Bronchial epithelial cell (primary cell): ENCODE data around the gene TENM3. TPM values are rescaled to one million over a fixed set of nuclear protein-coding genes. Genes with fewer than 3 reads are reported as not detected.

ENCODE experiments used
- DNase-seq: peaks from one replicate; pipeline ENCODE4 v3.0.0-alpha.2; 2010; ENCODE audit warnings: low read depth
- FAIRE-seq: peaks from 2 replicates; lab custom pipeline; 2011; peaks lifted over from hg19 to GRCh38; lab: Jason Lieb, UNC
- H3K27me3 ChIP-seq: 2 replicates; pipeline ENCODE4 v1.5.1; 2011; ENCODE audit warnings: low read length; ENCODE audit not compliant: control insufficient read depth, insufficient read depth
- H3K36me3 ChIP-seq: 2 replicates; pipeline ENCODE4 v1.5.1; 2011; ENCODE audit warnings: low read length; ENCODE audit not compliant: control insufficient read depth, insufficient read depth
- H3K4me3 ChIP-seq: 2 replicates; pipeline ENCODE4 v1.5.1; 2011; ENCODE audit warnings: mild to moderate bottlenecking, low read depth, low read length, control low read depth
- total RNA-seq: library from RNA; depleted of rRNA; stranded (reverse); fragments of >200 nt; gene quantifications from 2 replicates; pipeline ENCODE4 v1.2.1, GENCODE V29; 2014
- TF ChIP-seq, protein P1 (sequence below): IDR thresholded peaks from 2 replicates; pipeline ENCODE4 v1.5.1; 2011; ENCODE audit warnings: mild to moderate bottlenecking, moderate library complexity, low read length, control low read depth, inconsistent platforms; ENCODE audit not compliant: insufficient read depth, severe bottlenecking

TENM3 gene
- total RNA-seq, 1 donor from 2014 or later, result 1.3 TPM

DNA sequence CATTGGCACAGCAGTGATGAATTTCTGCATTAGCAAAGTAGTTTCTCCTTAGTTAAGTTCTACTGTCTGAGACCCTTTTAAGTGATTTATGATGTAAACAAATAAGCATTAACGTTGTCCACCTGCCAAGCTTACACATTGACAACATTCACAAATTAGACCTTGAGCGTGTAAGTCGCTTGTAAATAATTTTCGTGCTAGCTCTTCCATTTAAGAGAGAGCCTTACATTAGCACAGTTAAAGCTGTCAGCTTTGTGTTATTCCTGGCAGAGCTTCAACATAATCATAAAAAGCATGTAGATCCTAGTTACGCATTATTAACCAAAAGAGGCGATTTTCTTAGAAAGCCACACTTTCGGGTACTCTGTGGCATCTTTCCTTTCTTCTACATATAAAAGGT, 546.3 kb downstream of the TENM3 start:
- no peaks in the 10 kb centered on the region for H3K27me3 ChIP-seq
- no peaks in the 10 kb centered on the region for H3K36me3 ChIP-seq
- TF ChIP-seq, protein P1, sequence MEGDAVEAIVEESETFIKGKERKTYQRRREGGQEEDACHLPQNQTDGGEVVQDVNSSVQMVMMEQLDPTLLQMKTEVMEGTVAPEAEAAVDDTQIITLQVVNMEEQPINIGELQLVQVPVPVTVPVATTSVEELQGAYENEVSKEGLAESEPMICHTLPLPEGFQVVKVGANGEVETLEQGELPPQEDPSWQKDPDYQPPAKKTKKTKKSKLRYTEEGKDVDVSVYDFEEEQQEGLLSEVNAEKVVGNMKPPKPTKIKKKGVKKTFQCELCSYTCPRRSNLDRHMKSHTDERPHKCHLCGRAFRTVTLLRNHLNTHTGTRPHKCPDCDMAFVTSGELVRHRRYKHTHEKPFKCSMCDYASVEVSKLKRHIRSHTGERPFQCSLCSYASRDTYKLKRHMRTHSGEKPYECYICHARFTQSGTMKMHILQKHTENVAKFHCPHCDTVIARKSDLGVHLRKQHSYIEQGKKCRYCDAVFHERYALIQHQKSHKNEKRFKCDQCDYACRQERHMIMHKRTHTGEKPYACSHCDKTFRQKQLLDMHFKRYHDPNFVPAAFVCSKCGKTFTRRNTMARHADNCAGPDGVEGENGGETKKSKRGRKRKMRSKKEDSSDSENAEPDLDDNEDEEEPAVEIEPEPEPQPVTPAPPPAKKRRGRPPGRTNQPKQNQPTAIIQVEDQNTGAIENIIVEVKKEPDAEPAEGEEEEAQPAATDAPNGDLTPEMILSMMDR, result no peak
- H3K4me3 ChIP-seq, result no peak overlapping the region
- DNase-seq (no peak), FAIRE-seq (no peak)

DNA sequence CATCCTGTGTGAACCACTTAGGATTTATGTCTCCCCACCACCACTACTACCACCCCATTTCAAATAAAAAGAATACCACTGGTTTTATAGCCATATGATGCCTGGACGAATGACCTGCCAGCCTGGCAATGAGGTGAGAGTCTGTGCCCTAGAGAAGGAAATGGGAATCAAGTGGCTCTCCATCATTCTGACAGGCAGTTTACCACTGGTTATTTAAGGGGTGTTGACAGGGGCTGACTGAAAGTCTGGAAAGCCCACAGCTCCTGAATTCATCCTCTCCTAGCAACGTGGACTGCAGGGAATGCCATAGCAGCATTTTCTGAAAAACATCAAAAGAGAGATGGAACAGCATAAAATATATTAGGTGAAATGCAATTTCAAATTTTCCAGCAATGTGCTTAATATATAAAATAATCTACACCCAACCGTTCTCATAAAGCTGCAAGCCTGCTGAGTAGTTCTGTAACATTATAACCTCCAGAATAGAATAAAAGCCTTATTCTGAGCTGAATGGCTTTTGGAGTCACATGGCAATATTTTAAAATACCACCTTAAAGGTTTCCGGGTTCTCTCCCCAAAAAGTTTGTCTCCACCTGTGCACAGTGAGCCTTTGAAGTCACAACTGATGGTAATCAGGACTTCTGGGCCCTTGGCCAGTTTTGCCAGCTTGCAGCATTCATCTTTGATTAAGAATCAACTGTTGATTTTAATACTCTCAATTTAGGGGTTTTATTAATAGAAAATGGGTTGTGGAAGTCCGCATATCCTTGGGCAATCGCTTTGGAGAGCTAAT, 552.4 kb downstream of the TENM3 start:
- FAIRE-seq (no peak), DNase-seq (no peak)
- TF ChIP-seq, protein P1, result no peak
- Histone ChIP-seq H3K36me3 (no peaks in the 10 kb centered on the region), H3K27me3 (no peaks in the 10 kb centered on the region), H3K4me3 (no peak overlapping the region)

DNA sequence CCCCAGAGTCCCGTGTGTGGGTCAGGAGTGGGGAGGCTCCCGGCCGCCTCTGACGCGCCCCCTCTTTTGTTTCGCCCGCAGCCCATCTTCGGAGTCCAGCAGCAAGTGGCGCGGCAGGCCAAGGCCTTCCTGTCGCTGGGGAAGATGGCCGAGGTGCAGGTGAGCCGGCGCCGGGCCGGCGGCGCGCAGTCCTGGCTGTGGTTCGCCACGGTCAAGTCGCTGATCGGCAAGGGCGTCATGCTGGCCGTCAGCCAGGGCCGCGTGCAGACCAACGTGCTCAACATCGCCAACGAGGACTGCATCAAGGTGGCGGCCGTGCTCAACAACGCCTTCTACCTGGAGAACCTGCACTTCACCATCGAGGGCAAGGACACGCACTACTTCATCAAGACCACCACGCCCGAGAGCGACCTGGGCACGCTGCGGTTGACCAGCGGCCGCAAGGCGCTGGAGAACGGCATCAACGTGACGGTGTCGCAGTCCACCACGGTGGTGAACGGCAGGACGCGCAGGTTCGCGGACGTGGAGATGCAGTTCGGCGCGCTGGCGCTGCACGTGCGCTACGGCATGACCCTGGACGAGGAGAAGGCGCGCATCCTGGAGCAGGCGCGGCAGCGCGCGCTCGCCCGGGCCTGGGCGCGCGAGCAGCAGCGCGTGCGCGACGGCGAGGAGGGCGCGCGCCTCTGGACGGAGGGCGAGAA, 556.5 kb downstream of the TENM3 start:
- Histone ChIP-seq H3K4me3 (no peak overlapping the region), H3K36me3 (no peaks in the 10 kb centered on the region), H3K27me3 (no peaks in the 10 kb centered on the region)
- FAIRE-seq (no peak), DNase-seq (no peak)
- TF ChIP-seq, protein P1, result no peak

DNA sequence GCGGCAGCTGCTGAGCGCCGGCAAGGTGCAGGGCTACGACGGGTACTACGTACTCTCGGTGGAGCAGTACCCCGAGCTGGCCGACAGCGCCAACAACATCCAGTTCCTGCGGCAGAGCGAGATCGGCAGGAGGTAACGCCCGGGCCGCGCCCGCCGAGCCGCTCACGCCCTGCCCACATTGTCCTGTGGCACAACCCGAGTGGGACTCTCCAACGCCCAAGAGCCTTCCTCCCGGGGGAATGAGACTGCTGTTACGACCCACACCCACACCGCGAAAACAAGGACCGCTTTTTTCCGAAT, 557.0 kb downstream of the TENM3 start:
- no peak for DNase-seq
- no peak overlapping the region for H3K4me3 ChIP-seq
- no peaks in the 10 kb centered on the region for H3K27me3 ChIP-seq
- TF ChIP-seq, protein P1, result no peak
- FAIRE-seq, result no peak
- no peaks in the 10 kb centered on the region for H3K36me3 ChIP-seq

DNA sequence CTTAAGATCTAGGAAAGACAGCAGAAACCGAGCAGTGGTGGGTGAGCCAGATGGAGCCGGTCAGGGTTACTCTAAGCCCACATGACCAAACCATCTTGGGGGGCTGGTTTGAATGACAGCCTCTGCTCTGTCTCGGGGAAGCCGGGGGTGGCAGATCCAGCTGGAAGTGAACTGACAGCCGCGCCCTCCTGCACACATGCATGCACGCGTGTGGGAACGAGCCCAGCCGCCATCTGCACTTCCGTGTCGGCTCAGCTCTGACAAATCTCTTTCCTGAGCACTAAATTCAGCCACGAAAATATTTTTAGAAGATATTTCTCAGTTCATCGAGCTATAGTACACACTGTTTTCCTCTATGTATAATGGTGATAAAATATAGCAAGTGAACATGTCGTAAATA, 558.4 kb downstream of the TENM3 start:
- no peak for DNase-seq
- TF ChIP-seq, protein P1, result no peak
- Histone ChIP-seq H3K4me3 (no peak overlapping the region), H3K27me3 (no peaks in the 10 kb centered on the region), H3K36me3 (no peaks in the 10 kb centered on the region)
- no peak for FAIRE-seq
